Hair follicular keratinocyte (primary cell): ENCODE results near the gene OR4C3. TPM values are rescaled to one million over a fixed set of nuclear protein-coding genes. Genes with fewer than 3 reads are reported as not detected.

Experiments used
- total RNA-seq: library from RNA; depleted of rRNA; stranded (reverse); fragments of >200 nt; gene quantifications from 2 replicates; pipeline ENCODE4 v1.2.3, GENCODE V29; 2015

The OR4C3 gene
- total RNA-seq: not detected in 2 replicates

GRCh38 chr11:48324620-48325019 lies at the start of gene OR4C3:
OR4C3 (plus strand) TSS chr11:48324920; CDS start chr11:48325022, 102 bp downstream.

DNA sequence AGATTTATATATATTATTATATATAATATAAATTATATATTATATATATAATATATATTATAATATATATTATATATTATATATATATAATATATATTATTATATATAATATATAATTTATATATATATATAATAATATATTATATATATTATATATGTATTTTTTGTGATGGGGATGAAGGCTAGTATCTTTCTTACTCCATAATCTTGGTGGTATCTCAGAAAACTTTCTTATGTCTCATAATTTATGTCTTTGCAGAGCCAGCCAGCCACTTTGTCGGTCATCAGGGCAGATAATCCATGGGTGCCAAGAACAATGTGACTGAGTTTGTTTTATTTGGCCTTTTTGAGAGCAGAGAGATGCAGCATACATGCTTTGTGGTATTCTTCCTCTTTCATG lies 18.8 kb upstream of the OR4C3 start, which contains the start of gene OR4S1:
OR4S1 (plus strand) TSS at position 301 of the 400 bp plus-strand sequence; CDS start at position 301, 0 bp downstream.

DNA sequence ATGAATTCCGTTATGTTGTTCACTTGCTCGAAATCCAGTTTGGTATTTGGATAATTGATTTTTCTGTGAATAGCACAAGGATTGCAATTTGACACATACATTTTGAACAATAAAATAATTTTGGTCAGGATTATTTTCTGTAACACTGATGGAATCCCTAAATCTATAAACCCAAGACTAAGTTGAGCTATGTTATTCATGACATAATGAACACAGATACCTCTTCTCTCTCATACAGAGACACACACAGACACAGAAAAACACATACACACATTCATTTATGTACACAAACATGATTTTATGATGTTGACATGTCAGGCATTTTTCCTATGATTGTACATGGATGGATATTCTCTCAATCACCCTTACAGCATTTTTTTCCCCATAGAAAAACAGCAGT lies 41.6 kb downstream of the OR4C3 start, which contains the start of gene OR4C5:
OR4C5 (minus strand) TSS at position 101 of the 400 bp plus-strand sequence; CDS start at position 101, 0 bp downstream.

Other genes with a start within 250 kb of the OR4C3 start
- gene OR4B1, start 108.1 kb upstream of the OR4C3 start, total RNA-seq: not detected in 2 replicates
- not detected in 2 replicates for gene OR4X2, start 79.8 kb upstream of the OR4C3 start, total RNA-seq
- gene OR4X1, start 61.1 kb upstream of the OR4C3 start, total RNA-seq: not detected in 2 replicates
- gene OR4S1, start 18.7 kb upstream of the OR4C3 start, total RNA-seq: not detected in 2 replicates
- gene OR4C5, start 41.5 kb downstream of the OR4C3 start, total RNA-seq: not detected in 2 replicates
- gene OR4A47, start 163.9 kb downstream of the OR4C3 start, total RNA-seq: not detected in 2 replicates